ENCODE results near the gene CAPN8. TPM values are rescaled to one million over a fixed set of nuclear protein-coding genes. Genes with fewer than 3 reads are reported as not detected.

Gene CAPN8
- total RNA-seq, 1 donor from 2014 or later = not detected

- Mint-ChIP-seq H3K27me3 (ENCODE audit: low read depth, unreplicated experiment) (peaks cover 12% of the 10 kb centered on the region), H3K4me3 (ENCODE audit: unreplicated experiment) (no peak overlapping the region), H3K36me3 (ENCODE audit: low read depth, unreplicated experiment) (no peaks in the 10 kb centered on the region), H3K4me1 (ENCODE audit: low read depth, unreplicated experiment) (no peaks in the 10 kb centered on the region), H3K27ac (ENCODE audit: unreplicated experiment) (no peak overlapping the region), H3K9me3 (ENCODE audit: unreplicated experiment) (peaks cover 1% of the 10 kb centered on the region)
- H3K4me3 ChIP-seq (ENCODE audit: insufficient read depth, low read depth, low read length) = no peak overlapping the region
- no peaks in the 10 kb centered on the region for H3K79me2 ChIP-seq (ENCODE audit: insufficient read depth, low read length)
- DNase-seq (ENCODE audit: low read depth) = no peak
- H3K27ac ChIP-seq (ENCODE audit: low read depth, low read length) = no peak overlapping the region
- H3K4me1 ChIP-seq (ENCODE audit: insufficient read depth, low read length) = no peaks in the 10 kb centered on the region
- no peak for TF ChIP-seq CTCF (IDR thresholded peaks at IDR 0.05; ENCODE audit: insufficient read depth, low read depth, low read length)
- no peak for TF ChIP-seq EZH2 (IDR thresholded peaks at IDR 0.05; ENCODE audit: insufficient read depth, low read length)
- no peaks in the 10 kb centered on the region for H3K9me3 ChIP-seq (ENCODE audit: insufficient read depth, low read depth, low read length)
- no peak overlapping the region for H2AFZ ChIP-seq (ENCODE audit: low read depth, low read length)
- FAIRE-seq = no peak
- no peaks in the 10 kb centered on the region for H3K27me3 ChIP-seq (ENCODE audit: insufficient read depth, low read length)
- H4K20me1 ChIP-seq (ENCODE audit: insufficient read depth, low read length) = no peaks in the 10 kb centered on the region
- H3K9ac ChIP-seq (ENCODE audit: low read length) = no peak overlapping the region
- no peaks in the 10 kb centered on the region for H3K36me3 ChIP-seq (ENCODE audit: insufficient read depth, low read length)
- no peak overlapping the region for H3K4me2 ChIP-seq (ENCODE audit: low read length)
Measured at GRCh38 chr1:223609066-223609465, 56.4 kb downstream of the CAPN8 start.

GRCh38 chr1:223558512-223558911, 107.0 kb downstream of the CAPN8 start:
- Histone ChIP-seq H3K27me3 (ENCODE audit: insufficient read depth, low read length) (no peaks in the 10 kb centered on the region), H3K4me3 (ENCODE audit: insufficient read depth, low read depth, low read length) (no peak overlapping the region), H3K4me1 (ENCODE audit: insufficient read depth, low read length) (no peaks in the 10 kb centered on the region), H3K9me3 (ENCODE audit: insufficient read depth, low read depth, low read length) (no peaks in the 10 kb centered on the region), H3K36me3 (ENCODE audit: insufficient read depth, low read length) (no peaks in the 10 kb centered on the region), H3K27ac (ENCODE audit: low read depth, low read length) (no peak overlapping the region), H3K4me2 (ENCODE audit: low read length) (no peak overlapping the region), H2AFZ (ENCODE audit: low read depth, low read length) (no peak overlapping the region), H3K9ac (ENCODE audit: low read length) (no peak overlapping the region), H3K79me2 (ENCODE audit: insufficient read depth, low read length) (no peaks in the 10 kb centered on the region), H4K20me1 (ENCODE audit: insufficient read depth, low read length) (no peaks in the 10 kb centered on the region)
- Mint-ChIP-seq H3K9me3 (ENCODE audit: unreplicated experiment) (peaks cover 2% of the 10 kb centered on the region), H3K27me3 (ENCODE audit: low read depth, unreplicated experiment) (peaks cover 8% of the 10 kb centered on the region), H3K27ac (ENCODE audit: unreplicated experiment) (no peak overlapping the region), H3K4me1 (ENCODE audit: low read depth, unreplicated experiment) (no peaks in the 10 kb centered on the region), H3K4me3 (ENCODE audit: unreplicated experiment) (no peak overlapping the region), H3K36me3 (ENCODE audit: low read depth, unreplicated experiment) (no peaks in the 10 kb centered on the region)
- TF ChIP-seq CTCF (IDR thresholded peaks at IDR 0.05; ENCODE audit: insufficient read depth, low read depth, low read length) = no peak
- no peak for TF ChIP-seq EZH2 (IDR thresholded peaks at IDR 0.05; ENCODE audit: insufficient read depth, low read length)
- DNase-seq (ENCODE audit: low read depth) (no peak), FAIRE-seq (no peak)

GRCh38 chr1:223557130-223557475, 108.4 kb downstream of the CAPN8 start:
- no peak for DNase-seq (ENCODE audit: low read depth)
- FAIRE-seq = no peak
- H3K4me3 Mint-ChIP-seq (ENCODE audit: unreplicated experiment) = no peak overlapping the region
- TF ChIP-seq EZH2 (IDR thresholded peaks at IDR 0.05; ENCODE audit: insufficient read depth, low read length) (no peak), CTCF (IDR thresholded peaks at IDR 0.05; ENCODE audit: insufficient read depth, low read depth, low read length) (no peak)
- H3K79me2 ChIP-seq (ENCODE audit: insufficient read depth, low read length) = no peaks in the 10 kb centered on the region
- no peaks in the 10 kb centered on the region for H3K9me3 ChIP-seq (ENCODE audit: insufficient read depth, low read depth, low read length)
- no peaks in the 10 kb centered on the region for H3K4me1 Mint-ChIP-seq (ENCODE audit: low read depth, unreplicated experiment)
- H3K27me3 Mint-ChIP-seq (ENCODE audit: low read depth, unreplicated experiment) = peaks cover 14% of the 10 kb centered on the region
- no peak overlapping the region for H3K27ac ChIP-seq (ENCODE audit: low read depth, low read length)
- no peaks in the 10 kb centered on the region for H3K27me3 ChIP-seq (ENCODE audit: insufficient read depth, low read length)
- no peak overlapping the region for H3K4me2 ChIP-seq (ENCODE audit: low read length)
- no peaks in the 10 kb centered on the region for H4K20me1 ChIP-seq (ENCODE audit: insufficient read depth, low read length)
- no peak overlapping the region for H3K4me3 ChIP-seq (ENCODE audit: insufficient read depth, low read depth, low read length)
- no peak overlapping the region for H3K9ac ChIP-seq (ENCODE audit: low read length)
- no peaks in the 10 kb centered on the region for H3K4me1 ChIP-seq (ENCODE audit: insufficient read depth, low read length)
- no peak overlapping the region for H3K27ac Mint-ChIP-seq (ENCODE audit: unreplicated experiment)
- peaks cover 2% of the 10 kb centered on the region for H3K9me3 Mint-ChIP-seq (ENCODE audit: unreplicated experiment)
- no peak overlapping the region for H2AFZ ChIP-seq (ENCODE audit: low read depth, low read length)
- H3K36me3 Mint-ChIP-seq (ENCODE audit: low read depth, unreplicated experiment) = no peaks in the 10 kb centered on the region
- no peaks in the 10 kb centered on the region for H3K36me3 ChIP-seq (ENCODE audit: insufficient read depth, low read length)
